GM23338 (cell line): ENCODE results near the gene STAM2. TPM values are rescaled to one million over a fixed set of nuclear protein-coding genes. Genes with fewer than 3 reads are reported as not detected.

Experiments
- ATAC-seq: fragments of 200-7000 bp; cut with Tn5 transposase; 3 replicates; pipeline ENCODE4 v1.9.1; 2020
- DNase-seq: peaks from one replicate; pipeline ENCODE4 v3.0.0-alpha.2; 2015; ENCODE audit warnings: low spot score
- H2AFZ ChIP-seq: fragments of 200-600 bp; sonication (generic); 2 replicates; pipeline ENCODE4 v1.8.0; 2016; ENCODE audit warnings: antibody characterized with exemption, mild to moderate bottlenecking, moderate library complexity
- H3F3A ChIP-seq: fragments of 200-600 bp; sonication (generic); replicated peaks from 2 replicates; pipeline ENCODE4 v1.8.0; 2017; ENCODE audit warnings: antibody characterized with exemption, mixed run types, low read depth
- H3K27ac ChIP-seq: fragments of 200-600 bp; sonication (generic); 2 replicates; pipeline ENCODE4 v1.6.1; 2016; ENCODE audit warnings: low read depth
- H3K27me3 ChIP-seq: fragments of 200-600 bp; sonication (generic); 2 replicates; pipeline ENCODE4 v1.8.0; 2016; ENCODE audit warnings: mild to moderate bottlenecking, mixed run types, moderate library complexity; ENCODE audit not compliant: insufficient read depth
- H3K36me3 ChIP-seq: fragments of 200-600 bp; sonication (generic); 2 replicates; pipeline ENCODE4 v1.8.0; 2016; ENCODE audit warnings: mild to moderate bottlenecking; ENCODE audit not compliant: insufficient read depth
- H3K4me1 ChIP-seq: fragments of 200-600 bp; sonication (generic); 2 replicates; pipeline ENCODE4 v1.8.0; 2016; ENCODE audit warnings: mild to moderate bottlenecking, moderate library complexity; ENCODE audit not compliant: insufficient read depth
- H3K4me2 ChIP-seq: fragments of 200-600 bp; sonication (generic); 2 replicates; pipeline ENCODE4 v1.7.1; 2017; ENCODE audit warnings: mixed run types
- H3K4me3 ChIP-seq: fragments of 200-600 bp; sonication (generic); 2 replicates; pipeline ENCODE4 v1.6.1; 2016; ENCODE audit warnings: mixed run types
- H3K79me2 ChIP-seq: fragments of 200-600 bp; sonication (generic); replicated peaks from 2 replicates; pipeline ENCODE4 v1.8.0; 2017; ENCODE audit warnings: mild to moderate bottlenecking; ENCODE audit not compliant: insufficient read depth
- H3K9me2 ChIP-seq: fragments of 200-600 bp; sonication (generic); 2 replicates; pipeline ENCODE4 v1.8.0; 2017; ENCODE audit not compliant: insufficient read depth
- H4K20me1 ChIP-seq: fragments of 200-600 bp; sonication (generic); replicated peaks from 2 replicates; pipeline ENCODE4 v1.8.0; 2017; ENCODE audit warnings: mild to moderate bottlenecking; ENCODE audit not compliant: insufficient read depth
- H3K27ac Mint-ChIP-seq: 2 replicates; pipeline ENCODE4 v1.8.0; 2020; ENCODE audit warnings: inconsistent platforms, mild to moderate bottlenecking, moderate library complexity, mixed read lengths
- H3K27me3 Mint-ChIP-seq: 3 replicates; pipeline ENCODE4 v1.8.0; 2022; ENCODE audit warnings: low read depth, mild to moderate bottlenecking, moderate library complexity, mixed read lengths, inconsistent platforms; ENCODE audit not compliant: insufficient read depth, poor library complexity
- H3K36me3 Mint-ChIP-seq: 3 replicates; pipeline ENCODE4 v1.8.0; 2021; ENCODE audit warnings: low read depth, mild to moderate bottlenecking, inconsistent platforms, moderate library complexity, mixed read lengths
- H3K4me1 Mint-ChIP-seq: 3 replicates; pipeline ENCODE4 v1.8.0; 2020; ENCODE audit warnings: mild to moderate bottlenecking, inconsistent platforms, mixed read lengths
- H3K4me3 Mint-ChIP-seq: 3 replicates; pipeline ENCODE4 v1.8.0; 2021; ENCODE audit warnings: moderate library complexity, mild to moderate bottlenecking, inconsistent platforms, mixed read lengths
- H3K9me3 Mint-ChIP-seq: 3 replicates; pipeline ENCODE4 v1.8.0; 2020; ENCODE audit warnings: moderate library complexity, mild to moderate bottlenecking, inconsistent platforms, mixed read lengths
- CREB1 ChIP-seq: fragments of 250-450 bp; sonication (Bioruptor Pico); IDR thresholded peaks from 2 replicates; pipeline ENCODE4 v1.5.0; 2020; ENCODE audit warnings: low read depth, mild to moderate bottlenecking, moderate library complexity
- CTCF ChIP-seq, 2 experiments: fragments of 200-600 bp in 1 of 2; sonication (generic) in 1 of 2; conservative IDR thresholded peaks; 2 replicates each; pipeline versions ENCODE4 v1.5.1 to v1.6.1; 2016 to 2017; ENCODE audit warnings: antibody characterized with exemption in 2 of 2, low read depth in 2 of 2, mild to moderate bottlenecking in 2 of 2, moderate library complexity in 1 of 2
- ETS1 ChIP-seq: IDR thresholded peaks from 2 replicates; pipeline ENCODE4 v1.6.1; 2016; ENCODE audit warnings: antibody characterized with exemption
- EZH2 ChIP-seq: fragments of 200-600 bp; sonication (generic); IDR thresholded peaks from one replicate; pipeline ENCODE4 v1.8.0; 2017; ENCODE audit warnings: antibody characterized with exemption, mild to moderate bottlenecking, low read depth; ENCODE audit not compliant: unreplicated experiment
- EZH2phosphoT487 ChIP-seq: fragments of 200-600 bp; sonication (generic); IDR thresholded peaks from one replicate; pipeline ENCODE4 v1.8.1; 2018; ENCODE audit warnings: antibody characterized with exemption; ENCODE audit not compliant: unreplicated experiment
- JUNB ChIP-seq: IDR thresholded peaks from one replicate; pipeline ENCODE4 v1.6.1; 2016; ENCODE audit warnings: antibody characterized with exemption; ENCODE audit not compliant: unreplicated experiment
- NANOG ChIP-seq: IDR thresholded peaks from 2 replicates; pipeline ENCODE4 v1.6.1; 2016; ENCODE audit warnings: antibody characterized with exemption, borderline replicate concordance
- POLR2AphosphoS5 ChIP-seq: IDR thresholded peaks from 2 replicates; pipeline ENCODE4 v1.6.1; 2016; ENCODE audit warnings: antibody characterized with exemption, low read depth
- REST ChIP-seq: IDR thresholded peaks from one replicate; pipeline ENCODE4 v1.6.1; 2018; ENCODE audit warnings: antibody characterized with exemption; ENCODE audit not compliant: unreplicated experiment
- STAT1 ChIP-seq: IDR thresholded peaks from one replicate; pipeline ENCODE4 v1.6.1; 2016; ENCODE audit warnings: antibody characterized with exemption; ENCODE audit not compliant: unreplicated experiment
- ZNF331 ChIP-seq: fragments of 250-450 bp; sonication (Bioruptor Pico); IDR thresholded peaks from 2 replicates; pipeline ENCODE4 v1.5.0; 2020; ENCODE audit warnings: low read depth, mild to moderate bottlenecking, moderate library complexity
- polyA plus RNA-seq: library from polyadenylated mRNA; unstranded; fragments of >200 nt; fragmentation: Nextera tagmentation; extraction: Ambion mirVana; gene quantifications from 2 replicates; pipeline ENCODE4 v1.2.1, GENCODE V29; 2016
- total RNA-seq: library from RNA; depleted of rRNA; stranded (reverse); fragments of >200 nt; shearing (Covaris generic); gene quantifications from 2 replicates; pipeline ENCODE4 v1.2.3, GENCODE V29; 2014

Gene STAM2
- total and polyA plus RNA-seq, 2 experiments from 2014 or later = 4.6 to 18.2 TPM

- no peak for ATAC-seq
- Histone ChIP-seq H4K20me1 (no peaks in the 10 kb centered on the region), H3K4me2 (no peak overlapping the region), H3K79me2 (no peaks in the 10 kb centered on the region), H3K27me3 (no peaks in the 10 kb centered on the region), H2AFZ (no peak overlapping the region), H3K4me3 (no peak overlapping the region), H3K4me1 (no peaks in the 10 kb centered on the region; the same call in 1 of the 2 replicates), H3K9me2 (peaks cover 7% of the 10 kb centered on the region; the same call in 1 of the 2 replicates), H3K36me3 (no peaks in the 10 kb centered on the region), H3F3A (no peaks in the 10 kb centered on the region), H3K27ac (no peak overlapping the region)
- Mint-ChIP-seq H3K27ac (no peak overlapping the region), H3K9me3 (no peaks in the 10 kb centered on the region), H3K36me3 (no peaks in the 10 kb centered on the region; the same call in 2 of the 3 replicates), H3K4me3 (no peak overlapping the region), H3K4me1 (peaks cover 16% of the 10 kb centered on the region), H3K27me3 (peaks cover 6% of the 10 kb centered on the region)
- TF ChIP-seq NANOG = no peak
- TF ChIP-seq JUNB = no peak
- TF ChIP-seq CTCF (conservative IDR thresholded peaks at IDR 0.05; ENCODE audit: low read depth in 2 of 2) = no peak
- TF ChIP-seq ETS1 = no peak
- TF ChIP-seq EZH2 = no peak
- TF ChIP-seq EZH2phosphoT487 = no peak
- TF ChIP-seq STAT1 = no peak
- TF ChIP-seq ZNF331 = no peak
- no peak for TF ChIP-seq CREB1
- no peak for DNase-seq
Measured at GRCh38 chr2:152072011-152072410, 103.6 kb downstream of the STAM2 start.

- H3K9me2 ChIP-seq = peaks cover 7% of the 10 kb centered on the region; the same call in 1 of the 2 replicates
- Mint-ChIP-seq H3K4me1 (peaks cover 13% of the 10 kb centered on the region), H3K9me3 (no peaks in the 10 kb centered on the region), H3K36me3 (no peaks in the 10 kb centered on the region; the same call in 2 of the 3 replicates), H3K27me3 (peaks cover 4% of the 10 kb centered on the region), H3K4me3 (no peak overlapping the region), H3K27ac (no peak overlapping the region)
- no peaks in the 10 kb centered on the region for H3K36me3 ChIP-seq
- no peak overlapping the region for H2AFZ ChIP-seq
- H3K4me1 ChIP-seq = no peaks in the 10 kb centered on the region; the same call in 1 of the 2 replicates
- H3F3A ChIP-seq = no peaks in the 10 kb centered on the region
- DNase-seq (no peak), ATAC-seq (no peak)
- no peak overlapping the region for H3K27ac ChIP-seq
- no peaks in the 10 kb centered on the region for H3K79me2 ChIP-seq
- H3K4me2 ChIP-seq = no peak overlapping the region
- no peak overlapping the region for H3K4me3 ChIP-seq
- no peaks in the 10 kb centered on the region for H4K20me1 ChIP-seq
- no peaks in the 10 kb centered on the region for H3K27me3 ChIP-seq
- TF ChIP-seq POLR2AphosphoS5 (no peak), REST (no peak), CTCF (conservative IDR thresholded peaks at IDR 0.05; ENCODE audit: low read depth in 2 of 2) (no peak), ZNF331 (no peak)
Measured at GRCh38 chr2:152071518-152071917, 104.0 kb downstream of the STAM2 start.
